SKM-1 treated with dmso at 0.1 percent for 144 hours (cell line): ENCODE measurements around the gene CACNB3.
A peak's percentile ranks its signal among the peaks of the same experiment; 100 is the strongest.
"Not testable (repeated sequence)": the region's sequence is repeated elsewhere in the genome, so short reads cannot be mapped to it uniquely, and the experiment has no call there.

ENCODE experiments used
- DNase-seq: peaks from one replicate; lab custom pipeline; 2025; ENCODE audit not compliant: unreplicated experiment; lab: John Stamatoyannopoulos, UW

The CACNB3 gene

GRCh38 chr12:48818831-48819590, 715 bp downstream of the CACNB3 start:
- no peak for DNase-seq

- DNase-seq = no peak
Observed at GRCh38 chr12:48819986-48820725, 1.9 kb downstream of the CACNB3 start.

- no peak for DNase-seq
Observed at GRCh38 chr12:48822139-48822538, 3.8 kb downstream of the CACNB3 start.

- DNase-seq = no peak
Observed at GRCh38 chr12:48822711-48823110, 4.4 kb downstream of the CACNB3 start.

- DNase-seq = no peak
Observed at GRCh38 chr12:48823281-48823680, 5.0 kb downstream of the CACNB3 start.

- no peak for DNase-seq
Observed at GRCh38 chr12:48824112-48824511, 5.8 kb downstream of the CACNB3 start.

- no peak for DNase-seq
Observed at GRCh38 chr12:48824905-48825304, 6.6 kb downstream of the CACNB3 start.

- no peak for DNase-seq
Observed at GRCh38 chr12:48826209-48826855, 8.0 kb downstream of the CACNB3 start.

- DNase-seq = no peak
Observed at GRCh38 chr12:48827026-48827425, 8.7 kb downstream of the CACNB3 start.

GRCh38 chr12:48827513-48828096, 9.3 kb downstream of the CACNB3 start:
- DNase-seq = no peak

- DNase-seq = no peak
Observed at GRCh38 chr12:48828293-48828692, 10.0 kb downstream of the CACNB3 start.

- DNase-seq = no peak
Observed at GRCh38 chr12:48828841-48829575, 10.7 kb downstream of the CACNB3 start.

- DNase-seq = no peak
Observed at GRCh38 chr12:48831257-48831656, 13.0 kb downstream of the CACNB3 start.

GRCh38 chr12:48832321-48833060, 14.2 kb downstream of the CACNB3 start:
- DNase-seq = no peak

- no peak for DNase-seq
Observed at GRCh38 chr12:48838048-48838447, 19.8 kb downstream of the CACNB3 start.

GRCh38 chr12:48842021-48842420, 23.7 kb downstream of the CACNB3 start:
- DNase-seq = not testable (repeated sequence)

- peak; percentile 72 for DNase-seq
Observed at GRCh38 chr12:48851883-48852733, 33.8 kb downstream of the CACNB3 start, which contains the start of gene DDX23. TSS of gene DDX23 (minus strand) at chr12:48852163. CDS start at chr12:48845782, 6,381 bp downstream.

- DNase-seq = peak; percentile 49
Observed at GRCh38 chr12:48852734-48853688, 34.7 kb downstream of the CACNB3 start.
